ENCODE results near the gene PDE6B.

GRCh38 chr4:577499-578450, 47.6 kb upstream of the PDE6B start:
- no peak for TF ChIP-seq POLR2AphosphoS5 (IDR thresholded peaks at IDR 0.05)
- TF ChIP-seq POLR2A (IDR thresholded peaks at IDR 0.05): no peak
- TF ChIP-seq CTCF (IDR thresholded peaks at IDR 0.05 in 8 of 11, conservative IDR thresholded peaks at IDR 0.05 in 3 of 11): no peak
